Brain microvascular endothelial cell (primary cell): ENCODE measurements around the gene DYNAP.

ENCODE experiments used
- DNase-seq: peaks from one replicate; pipeline ENCODE4 v3.0.0-alpha.2; 2020
- H3K27ac ChIP-seq: fragments of 250-450 bp; sonication (Bioruptor Pico); 2 replicates; pipeline ENCODE4 v1.5.1; 2020; ENCODE audit warnings: mild to moderate bottlenecking, moderate library complexity
- H3K27me3 ChIP-seq: fragments of 250-450 bp; sonication (Bioruptor Pico); replicated peaks from 2 replicates; pipeline ENCODE4 v1.5.1; 2020; ENCODE audit warnings: mild to moderate bottlenecking
- H3K36me3 ChIP-seq: fragments of 250-450 bp; sonication (Bioruptor Pico); replicated peaks from 2 replicates; pipeline ENCODE4 v1.5.1; 2020; ENCODE audit warnings: mild to moderate bottlenecking
- H3K4me3 ChIP-seq: 2 replicates; pipeline ENCODE4 v1.5.1; 2011; ENCODE audit warnings: low read depth, mild to moderate bottlenecking, control low read depth, low read length, moderate library complexity
- CTCF ChIP-seq: IDR thresholded peaks from 2 replicates; pipeline ENCODE4 v1.5.1; 2011; ENCODE audit warnings: low read depth, mild to moderate bottlenecking, moderate library complexity, low read length, control low read depth, inconsistent platforms; ENCODE audit errors: missing control alignments
- in situ Hi-C: cut with HindIII; loops from 2 replicates; pipeline ENCODE4 v1.10.0; 2017; ENCODE audit warnings: low sequenced_read_pairs, low pct_ligation_motif_present

Gene DYNAP

GRCh38 chr18:54612237-54612636 lies 21.2 kb downstream of the DYNAP start:
- in situ Hi-C loops: no loop called here
- no peak overlapping the region for H3K4me3 ChIP-seq
- TF ChIP-seq CTCF: no peak
- H3K27me3 ChIP-seq: no peaks in the 10 kb centered on the region
- no peaks in the 10 kb centered on the region for H3K36me3 ChIP-seq
- DNase-seq: no peak
- no peak overlapping the region for H3K27ac ChIP-seq

- H3K36me3 ChIP-seq: no peaks in the 10 kb centered on the region
- no peak overlapping the region for H3K27ac ChIP-seq
- no peak for TF ChIP-seq CTCF
- in situ Hi-C loops: no loop called here
- DNase-seq: no peak
- no peak overlapping the region for H3K4me3 ChIP-seq
- no peaks in the 10 kb centered on the region for H3K27me3 ChIP-seq
These were observed 22.1 kb downstream of the DYNAP start for GRCh38 chr18:54613174-54613573.

- in situ Hi-C loops: no loop called here
- no peak overlapping the region for H3K27ac ChIP-seq
- no peak overlapping the region for H3K4me3 ChIP-seq
- DNase-seq: no peak
- H3K27me3 ChIP-seq: no peaks in the 10 kb centered on the region
- H3K36me3 ChIP-seq: no peaks in the 10 kb centered on the region
- no peak for TF ChIP-seq CTCF
These were observed 25.3 kb downstream of the DYNAP start for GRCh38 chr18:54616220-54616848.

GRCh38 chr18:54622084-54622483 lies 31.0 kb downstream of the DYNAP start:
- Histone ChIP-seq H3K36me3 (no peaks in the 10 kb centered on the region), H3K4me3 (no peak overlapping the region), H3K27me3 (no peaks in the 10 kb centered on the region), H3K27ac (no peak overlapping the region)
- in situ Hi-C loops: no loop called here
- DNase-seq: no peak
- TF ChIP-seq CTCF: no peak

- TF ChIP-seq CTCF: no peak
These were observed 35.7 kb downstream of the DYNAP start for GRCh38 chr18:54626779-54627178.

GRCh38 chr18:54630963-54631362 lies 39.9 kb downstream of the DYNAP start:
- Histone ChIP-seq H3K36me3 (no peaks in the 10 kb centered on the region), H3K27me3 (no peaks in the 10 kb centered on the region), H3K27ac (no peak overlapping the region), H3K4me3 (no peak overlapping the region)
- no peak for DNase-seq
- in situ Hi-C loops: no loop called here
- no peak for TF ChIP-seq CTCF

More at GRCh38 chr18:54626779-54627178, 35.7 kb downstream of the DYNAP start:
- in situ Hi-C loops: no loop called here
- H3K27ac ChIP-seq: no peak overlapping the region
- H3K27me3 ChIP-seq: no peaks in the 10 kb centered on the region
- no peak overlapping the region for H3K4me3 ChIP-seq
- no peaks in the 10 kb centered on the region for H3K36me3 ChIP-seq
- no peak for DNase-seq
